ENCODE measurements around the gene LINGO1.

DNA sequence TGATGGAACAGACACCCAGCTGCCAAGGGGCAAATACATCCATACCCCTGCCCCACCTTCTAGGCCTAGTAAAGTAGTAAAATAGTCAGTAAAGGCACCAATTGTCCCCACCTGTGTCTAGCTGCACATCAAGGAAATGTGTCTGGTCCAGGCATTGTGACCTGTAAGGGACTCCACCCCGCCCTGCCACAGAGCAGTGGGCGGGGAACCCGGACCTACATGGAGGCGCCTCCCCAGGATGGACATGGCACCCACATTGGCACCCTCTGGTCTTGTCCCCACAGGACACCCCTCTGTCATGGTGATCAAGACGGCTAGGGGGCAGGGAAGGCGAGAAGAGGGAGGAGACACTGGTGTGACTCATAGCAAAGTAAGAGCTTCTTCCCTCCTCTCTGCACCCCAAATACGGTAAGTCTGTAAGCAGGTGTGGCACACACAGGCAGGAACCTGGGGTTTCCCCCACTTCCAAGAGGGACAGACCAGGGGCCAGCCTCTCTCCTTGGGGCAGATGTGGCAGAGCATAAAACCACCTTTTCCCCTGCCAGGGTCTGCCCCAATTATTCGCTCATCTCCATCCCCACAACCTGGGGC is 13.5 kb upstream of the LINGO1 start:
- TF ChIP-seq, protein P1, sequence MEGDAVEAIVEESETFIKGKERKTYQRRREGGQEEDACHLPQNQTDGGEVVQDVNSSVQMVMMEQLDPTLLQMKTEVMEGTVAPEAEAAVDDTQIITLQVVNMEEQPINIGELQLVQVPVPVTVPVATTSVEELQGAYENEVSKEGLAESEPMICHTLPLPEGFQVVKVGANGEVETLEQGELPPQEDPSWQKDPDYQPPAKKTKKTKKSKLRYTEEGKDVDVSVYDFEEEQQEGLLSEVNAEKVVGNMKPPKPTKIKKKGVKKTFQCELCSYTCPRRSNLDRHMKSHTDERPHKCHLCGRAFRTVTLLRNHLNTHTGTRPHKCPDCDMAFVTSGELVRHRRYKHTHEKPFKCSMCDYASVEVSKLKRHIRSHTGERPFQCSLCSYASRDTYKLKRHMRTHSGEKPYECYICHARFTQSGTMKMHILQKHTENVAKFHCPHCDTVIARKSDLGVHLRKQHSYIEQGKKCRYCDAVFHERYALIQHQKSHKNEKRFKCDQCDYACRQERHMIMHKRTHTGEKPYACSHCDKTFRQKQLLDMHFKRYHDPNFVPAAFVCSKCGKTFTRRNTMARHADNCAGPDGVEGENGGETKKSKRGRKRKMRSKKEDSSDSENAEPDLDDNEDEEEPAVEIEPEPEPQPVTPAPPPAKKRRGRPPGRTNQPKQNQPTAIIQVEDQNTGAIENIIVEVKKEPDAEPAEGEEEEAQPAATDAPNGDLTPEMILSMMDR (conservative IDR thresholded peaks at IDR 0.05 in 1 of 2, IDR thresholded peaks at IDR 0.05 in 1 of 2; ENCODE audit: low read depth in 1 of 2, low read length in 2 of 2): no peak
- no peak for TF ChIP-seq EZH2 (IDR thresholded peaks at IDR 0.05; ENCODE audit: low read length, missing control alignments)

All from fibroblast of lung (primary cell).